Natural killer cell (primary cell): ENCODE results near the gene CLTA. TPM values are rescaled to one million over a fixed set of nuclear protein-coding genes. Genes with fewer than 3 reads are reported as not detected.

Experiments used
- ATAC-seq, 3 donors: fragments of 150-1000 bp in 2 of 3; fragments of 200-7000 bp in 1 of 3; cut with Tn5 transposase; 1 replicate in 1 of 3; 2 replicates in 2 of 3; pipeline ENCODE4 v1.10.0; 2021; ENCODE audit warnings: mild to moderate bottlenecking in 2 of 3, moderate library complexity in 2 of 3
- DNase-seq, 2 donors: peaks; one replicate each; pipeline versions ENCODE4 v3.0.0 to v3.0.0-alpha.2; 2013 to 2021; ENCODE audit warnings: mixed read lengths in 1 of 2
- H3K27ac ChIP-seq: one replicate; pipeline ENCODE4 v1.5.1; 2013; ENCODE audit warnings: mild to moderate bottlenecking, low read length
- H3K27me3 ChIP-seq: one replicate; pipeline ENCODE4 v1.6.1; 2013; ENCODE audit warnings: low read length; ENCODE audit not compliant: control insufficient read depth, insufficient read depth
- H3K36me3 ChIP-seq: one replicate; pipeline ENCODE4 v1.6.1; 2013; ENCODE audit warnings: low read length; ENCODE audit not compliant: control insufficient read depth, insufficient read depth
- H3K4me1 ChIP-seq: one replicate; pipeline ENCODE4 v1.6.1; 2013; ENCODE audit warnings: low read length; ENCODE audit not compliant: control insufficient read depth, insufficient read depth
- H3K4me3 ChIP-seq: one replicate; pipeline ENCODE4 v1.5.1; 2013; ENCODE audit warnings: low read length
- H3K9me3 ChIP-seq: one replicate; pipeline ENCODE4 v1.6.1; 2013; ENCODE audit warnings: low read length; ENCODE audit not compliant: control insufficient read depth, insufficient read depth
- H3K27ac Mint-ChIP-seq, 2 donors: one replicate each; pipeline ENCODE4 v1.8.0; 2022; ENCODE audit warnings: mild to moderate bottlenecking in 2 of 2, mixed read lengths in 2 of 2, moderate library complexity in 1 of 2
- H3K27me3 Mint-ChIP-seq, 2 donors: one replicate each; pipeline ENCODE4 v1.8.0; 2022; ENCODE audit warnings: low read depth in 2 of 2, mixed read lengths in 2 of 2
- H3K36me3 Mint-ChIP-seq: one replicate; pipeline ENCODE4 v1.8.0; 2022; ENCODE audit warnings: mixed read lengths
- H3K4me1 Mint-ChIP-seq, 2 donors: one replicate each; pipeline ENCODE4 v1.8.0; 2022; ENCODE audit warnings: mixed read lengths in 2 of 2
- H3K4me3 Mint-ChIP-seq: one replicate; pipeline ENCODE4 v1.8.0; 2022; ENCODE audit warnings: mild to moderate bottlenecking, moderate library complexity, mixed read lengths
- H3K9me3 Mint-ChIP-seq, 2 donors: one replicate each; pipeline ENCODE4 v1.8.0; 2022; ENCODE audit warnings: mixed read lengths in 2 of 2
- CTCF ChIP-seq: fragments of 200-600 bp; IDR thresholded peaks from one replicate; pipeline ENCODE4 v1.8.0; 2022; ENCODE audit warnings: antibody characterized with exemption
- WGBS: methylation state at CpG from one replicate; pipeline ENCODE4 v1.1.7; 2013; ENCODE audit warnings: missing lambda C conversion rate; ENCODE audit not compliant: insufficient coverage; 5-methylcytosine and 5-hydroxymethylcytosine counted together
- intact Hi-C: fragments of 100-400 bp; cut with micrococcal nuclease; formaldehyde crosslinking; loops from one replicate; pipeline ENCODE4 v1.14.2; 2022
- total RNA-seq, 4 donors: library from RNA; stranded (reverse); fragments of 120-200 nt in 1 of 4; gene quantifications; one replicate each; pipeline versions ENCODE4 v1.2.3 to v1.2.4, GENCODE V29; 2013 to 2022

Gene CLTA
- total RNA-seq, 3 donors from 2014 or later (not counting 1 experiment from before 2014, with no cell fraction given): 49.4 to 62.0 (median 52.6) TPM

- Mint-ChIP-seq H3K27me3 (no peaks in the 10 kb centered on the region), H3K36me3 (no peaks in the 10 kb centered on the region), H3K9me3 (peaks cover 4 to 9% of the 10 kb centered on the region in 2 donors), H3K27ac (peak overlapping the region; percentile 41 to 66), H3K4me1 (peaks cover 69 to 82% of the 10 kb centered on the region in 2 donors), H3K4me3 (peak overlapping the region; percentile 40)
- no peak for TF ChIP-seq CTCF
- Histone ChIP-seq H3K4me1 (peaks cover 99% of the 10 kb centered on the region), H3K27ac (peak overlapping the region; percentile 30), H3K4me3 (no peak overlapping the region), H3K36me3 (peaks cover 12% of the 10 kb centered on the region), H3K27me3 (no peaks in the 10 kb centered on the region), H3K9me3 (peaks cover 6% of the 10 kb centered on the region)
- intact Hi-C loops: loop anchor here (10.0 kb wide), 1 partner anchor 334 kb away; the partner anchor contains the start of genes HINT2 and SPAG8
- peak in 2 of 3 donors; percentile 19 to 21 for ATAC-seq
- 40% methylated on average over 12 of the region's 14 CpGs for WGBS
- DNase-seq: peak; percentile 72 to 85
These were observed 42.2 kb upstream of the CLTA start for GRCh38 chr9:36148311-36149051.

DNA sequence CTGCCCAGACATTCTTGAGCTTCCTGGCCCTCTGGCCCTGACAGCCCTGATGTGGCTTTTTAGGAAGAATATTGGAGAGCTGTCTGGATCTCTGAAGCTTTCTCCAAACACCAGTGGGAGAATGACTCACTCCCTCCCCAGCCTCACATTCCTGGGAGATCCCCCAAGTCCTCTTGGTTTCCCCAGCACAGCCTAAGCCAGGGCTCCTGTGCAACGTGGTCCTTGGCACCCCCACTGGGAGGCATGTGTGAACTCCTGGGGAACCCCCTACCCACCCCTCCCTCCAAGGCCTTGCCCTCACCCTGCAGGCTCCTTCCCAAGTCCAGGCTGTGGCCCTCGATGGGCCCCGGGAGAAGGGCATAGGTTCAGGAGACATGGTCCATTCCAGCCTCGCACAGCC is 41.5 kb upstream of the CLTA start:
- H3K4me3 ChIP-seq: no peak overlapping the region

GRCh38 chr9:36150574-36151315 is 40.0 kb upstream of the CLTA start:
- WGBS: 60% methylated on average over 4 of the region's 4 CpGs
- ATAC-seq (no peak), DNase-seq (no peak)
- Mint-ChIP-seq H3K27ac (peak overlapping the region; percentile 95 to 98), H3K4me3 (peak overlapping the region; percentile 88), H3K27me3 (no peaks in the 10 kb centered on the region), H3K36me3 (peaks cover 8% of the 10 kb centered on the region), H3K4me1 (peaks cover 57 to 72% of the 10 kb centered on the region in 2 donors), H3K9me3 (peaks cover 0 to 6% of the 10 kb centered on the region in 2 donors)
- H3K27me3 ChIP-seq: no peaks in the 10 kb centered on the region
- H3K36me3 ChIP-seq: peaks cover 23% of the 10 kb centered on the region
- peaks cover 5% of the 10 kb centered on the region for H3K9me3 ChIP-seq
- intact Hi-C loops: loop anchor here (1.0 to 5.0 kb wide), 3 partner anchors 7 to 48 kb away; partner anchors contain the start of gene GLIPR2
- H3K4me3 ChIP-seq: no peak overlapping the region
- H3K4me1 ChIP-seq: peaks cover 87% of the 10 kb centered on the region
- TF ChIP-seq CTCF: no peak
- H3K27ac ChIP-seq: peak overlapping the region; percentile 82

More for the DNA sequence above, 41.5 kb upstream of the CLTA start:
- Histone ChIP-seq H3K27ac (peak overlapping the region; percentile 24), H3K4me1 (peaks cover 98% of the 10 kb centered on the region), H3K36me3 (peaks cover 14% of the 10 kb centered on the region), H3K9me3 (peaks cover 6% of the 10 kb centered on the region), H3K27me3 (no peaks in the 10 kb centered on the region)
- DNase-seq (no peak), ATAC-seq (no peak)
- no peak for TF ChIP-seq CTCF
- 61% methylated on average over 2 of the region's 4 CpGs for WGBS
- intact Hi-C loops: loop anchor here (10.0 kb wide), 1 partner anchor 334 kb away; the partner anchor contains the start of genes HINT2 and SPAG8
- Mint-ChIP-seq H3K4me3 (no peak overlapping the region), H3K27ac (peak overlapping the region; percentile 41 to 66), H3K4me1 (peaks cover 66 to 80% of the 10 kb centered on the region in 2 donors), H3K9me3 (peaks cover 4 to 9% of the 10 kb centered on the region in 2 donors), H3K36me3 (peaks cover 3% of the 10 kb centered on the region), H3K27me3 (no peaks in the 10 kb centered on the region)
